K562 (cell line): ENCODE measurements around the gene STAM2. TPM values are rescaled to one million over a fixed set of nuclear protein-coding genes. Genes with fewer than 3 reads are reported as not detected.

Experiments used
- CLOCK ChIP-seq: fragments of 250-450 bp; sonication (Bioruptor Pico); IDR thresholded peaks from 2 replicates; pipeline ENCODE4 v1.4.0; 2020; ENCODE audit warnings: mild to moderate bottlenecking, moderate library complexity, borderline replicate concordance
- FOSL1 ChIP-seq: fragments of 200-800 bp; sonication (Bioruptor generic); conservative IDR thresholded peaks from 2 replicates; pipeline ENCODE4 v1.6.1; 2016; ENCODE audit warnings: missing genetic modification characterization, missing compliant biosample characterization
- ILF3 ChIP-seq: fragments of 450-650 bp; IDR thresholded peaks from 2 replicates; pipeline ENCODE4 v1.6.1; 2018; ENCODE audit warnings: antibody characterized with exemption, mild to moderate bottlenecking, moderate library complexity, borderline replicate concordance
- JUN ChIP-seq, 2 experiments: sonication (generic) in 1 of 2; formaldehyde crosslinking in 1 of 2; IDR thresholded peaks; 2 replicates each; pipeline versions ENCODE4 v1.6.1 to v1.8.0; 2012 to 2022; ENCODE audit warnings: borderline replicate concordance in 2 of 2, mild to moderate bottlenecking in 2 of 2, improper control_type of control experiment in 1 of 2, low read depth in 1 of 2, low read length in 1 of 2, missing genetic modification reagents in 1 of 2
- MBD2 ChIP-seq: sonication (generic); IDR thresholded peaks from 2 replicates; pipeline ENCODE4 v1.6.1; 2016; ENCODE audit warnings: low read depth, borderline replicate concordance
- NFYB ChIP-seq: IDR thresholded peaks from 2 replicates; pipeline ENCODE4 v1.6.1; 2011; ENCODE audit warnings: mild to moderate bottlenecking, moderate library complexity; ENCODE audit not compliant: insufficient read length; ENCODE audit errors: extremely low read depth
- PTTG1 ChIP-seq: fragments of 450-650 bp; IDR thresholded peaks from 2 replicates; pipeline ENCODE4 v1.6.1; 2016; ENCODE audit warnings: low read depth, mild to moderate bottlenecking, missing genetic modification characterization, missing compliant biosample characterization
- SAFB ChIP-seq: fragments of 200-400 bp; formaldehyde crosslinking; IDR thresholded peaks from 2 replicates; pipeline ENCODE4 v1.6.1; 2017; ENCODE audit warnings: low read depth, low read length, borderline replicate concordance
- TAF1 ChIP-seq: IDR thresholded peaks from 2 replicates; pipeline ENCODE4 v1.6.1; 2011; ENCODE audit warnings: mild to moderate bottlenecking, low read length, moderate library complexity; ENCODE audit not compliant: insufficient read depth, control insufficient read depth, severe bottlenecking; ENCODE audit errors: extremely low read depth
- TRIM28 ChIP-seq: fragments of 450-650 bp; IDR thresholded peaks from 2 replicates; pipeline ENCODE4 v1.6.1; 2017
- VEZF1 ChIP-seq: fragments of 200-800 bp; sonication (Bioruptor generic); IDR thresholded peaks from 2 replicates; pipeline ENCODE4 v1.6.1; 2017; ENCODE audit warnings: missing genetic modification characterization, missing compliant biosample characterization
- ZNF134 ChIP-seq: fragments of 250-450 bp; sonication (Bioruptor Pico); conservative IDR thresholded peaks from 2 replicates; pipeline ENCODE4 v1.4.0; 2020
- ZNF274 ChIP-seq: IDR thresholded peaks from 2 replicates; pipeline ENCODE4 v1.6.1; 2011; ENCODE audit warnings: low read depth, mild to moderate bottlenecking, low read length, moderate library complexity, borderline replicate concordance
- ZNF778 ChIP-seq: fragments of 450-650 bp; formaldehyde crosslinking; IDR thresholded peaks from 2 replicates; pipeline ENCODE4 v1.4.0; 2020; ENCODE audit warnings: mild to moderate bottlenecking, moderate library complexity
- ZSCAN32 ChIP-seq: fragments of 450-650 bp; formaldehyde crosslinking; IDR thresholded peaks from 2 replicates; pipeline ENCODE4 v1.4.0; 2020; ENCODE audit warnings: mild to moderate bottlenecking, moderate library complexity
- polyA plus RNA-seq, 8 experiments: library from polyadenylated mRNA; depleted of rRNA in 4 of 8; stranded (reverse) in 5 of 8; unstranded in 3 of 8; fragments of >200 nt; fragmentation: Nextera tagmentation in 2 of 8; fragmentation: Illumina TruSeq in 1 of 8; extraction: Ambion mirVana in 2 of 8; extraction: Trizol in 1 of 8; gene quantifications; 2 replicates each; pipeline versions ENCODE4 v1.2.1 to v1.2.3, GENCODE V29; 2011 to 2014; ENCODE audit warnings: inconsistent platforms in 1 of 8, missing spikeins in 1 of 8
- total RNA-seq, 7 experiments: library from RNA; depleted of rRNA in 6 of 7; stranded (reverse); fragments of >200 nt in 6 of 7; fragmentation: Illumina TruSeq in 2 of 7; extraction: Trizol in 2 of 7; gene quantifications; 2 replicates each; pipeline versions ENCODE4 v1.2.1 to v1.2.3, GENCODE V29; 2011 to 2021; ENCODE audit warnings: low replicate concordance in 1 of 7
- TF ChIP-seq, protein P1 (sequence below): sonication (generic); formaldehyde crosslinking; IDR thresholded peaks from 2 replicates; pipeline ENCODE4 v1.8.0; 2022; ENCODE audit warnings: mild to moderate bottlenecking, missing genetic modification reagents
- TF ChIP-seq, protein P2 (sequence below): fragments of 450-650 bp; formaldehyde crosslinking; IDR thresholded peaks from 2 replicates; pipeline ENCODE4 v1.4.0; 2022; ENCODE audit warnings: mild to moderate bottlenecking, moderate library complexity

Gene STAM2
- total and polyA plus RNA-seq, 9 of the 15 experiments (the other 6 are each of a cell fraction or from before 2014, with no cell fraction given), result 4.5 to 13.9 (median 8.7) TPM

DNA sequence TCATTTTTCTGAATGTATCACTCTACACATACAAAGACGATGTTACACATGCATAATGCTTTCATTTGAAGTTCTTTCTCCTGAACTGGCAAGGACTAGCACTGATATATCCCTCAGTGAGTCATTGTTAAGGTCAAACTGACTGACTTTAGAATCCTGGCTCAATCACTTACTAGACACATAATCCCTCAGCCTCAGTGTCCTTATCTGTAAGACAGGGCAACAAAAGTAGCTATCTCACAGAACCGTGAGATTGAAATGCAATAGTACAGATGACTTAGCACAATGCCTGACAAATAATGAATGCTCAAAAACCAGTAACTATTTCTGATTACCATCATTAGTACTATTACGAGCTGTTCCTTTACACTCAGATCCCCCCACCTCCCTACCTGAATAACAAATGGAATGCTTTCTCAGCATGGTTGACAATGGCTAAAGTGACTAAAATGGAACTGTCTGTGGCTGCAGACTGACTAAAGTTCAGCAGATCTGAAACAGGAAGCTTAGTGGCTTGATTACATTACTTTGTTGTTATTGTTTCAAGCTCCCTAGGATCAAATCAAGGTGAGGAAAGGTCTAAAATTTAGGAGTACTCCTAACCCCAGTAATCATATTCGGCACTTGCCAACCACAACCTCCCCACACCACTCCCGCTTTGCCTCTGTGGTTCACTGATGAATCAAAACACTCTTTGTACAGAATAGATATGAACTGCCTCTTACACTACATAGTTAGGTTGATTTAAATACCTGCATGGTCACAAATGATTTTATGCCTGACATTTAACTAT is 40.9 kb downstream of the STAM2 start (continued):
- TF ChIP-seq, protein P1, sequence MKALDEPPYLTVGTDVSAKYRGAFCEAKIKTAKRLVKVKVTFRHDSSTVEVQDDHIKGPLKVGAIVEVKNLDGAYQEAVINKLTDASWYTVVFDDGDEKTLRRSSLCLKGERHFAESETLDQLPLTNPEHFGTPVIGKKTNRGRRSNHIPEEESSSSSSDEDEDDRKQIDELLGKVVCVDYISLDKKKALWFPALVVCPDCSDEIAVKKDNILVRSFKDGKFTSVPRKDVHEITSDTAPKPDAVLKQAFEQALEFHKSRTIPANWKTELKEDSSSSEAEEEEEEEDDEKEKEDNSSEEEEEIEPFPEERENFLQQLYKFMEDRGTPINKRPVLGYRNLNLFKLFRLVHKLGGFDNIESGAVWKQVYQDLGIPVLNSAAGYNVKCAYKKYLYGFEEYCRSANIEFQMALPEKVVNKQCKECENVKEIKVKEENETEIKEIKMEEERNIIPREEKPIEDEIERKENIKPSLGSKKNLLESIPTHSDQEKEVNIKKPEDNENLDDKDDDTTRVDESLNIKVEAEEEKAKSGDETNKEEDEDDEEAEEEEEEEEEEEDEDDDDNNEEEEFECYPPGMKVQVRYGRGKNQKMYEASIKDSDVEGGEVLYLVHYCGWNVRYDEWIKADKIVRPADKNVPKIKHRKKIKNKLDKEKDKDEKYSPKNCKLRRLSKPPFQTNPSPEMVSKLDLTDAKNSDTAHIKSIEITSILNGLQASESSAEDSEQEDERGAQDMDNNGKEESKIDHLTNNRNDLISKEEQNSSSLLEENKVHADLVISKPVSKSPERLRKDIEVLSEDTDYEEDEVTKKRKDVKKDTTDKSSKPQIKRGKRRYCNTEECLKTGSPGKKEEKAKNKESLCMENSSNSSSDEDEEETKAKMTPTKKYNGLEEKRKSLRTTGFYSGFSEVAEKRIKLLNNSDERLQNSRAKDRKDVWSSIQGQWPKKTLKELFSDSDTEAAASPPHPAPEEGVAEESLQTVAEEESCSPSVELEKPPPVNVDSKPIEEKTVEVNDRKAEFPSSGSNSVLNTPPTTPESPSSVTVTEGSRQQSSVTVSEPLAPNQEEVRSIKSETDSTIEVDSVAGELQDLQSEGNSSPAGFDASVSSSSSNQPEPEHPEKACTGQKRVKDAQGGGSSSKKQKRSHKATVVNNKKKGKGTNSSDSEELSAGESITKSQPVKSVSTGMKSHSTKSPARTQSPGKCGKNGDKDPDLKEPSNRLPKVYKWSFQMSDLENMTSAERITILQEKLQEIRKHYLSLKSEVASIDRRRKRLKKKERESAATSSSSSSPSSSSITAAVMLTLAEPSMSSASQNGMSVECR, result no peak
- TF ChIP-seq TRIM28, result no peak
- TF ChIP-seq JUN (IDR thresholded peaks at IDR 0.05; ENCODE audit: borderline replicate concordance, low read depth, low read length), result peak; percentile 74; the same call in 1 of the 2 replicates
- no peak for TF ChIP-seq JUN (CRISPR knock-in tag; IDR thresholded peaks at IDR 0.05; ENCODE audit: borderline replicate concordance)
- TF ChIP-seq CLOCK, result no peak
- no peak for TF ChIP-seq ILF3
- TF ChIP-seq ZNF778 (CRISPR knock-in tag), result no peak
- no peak for TF ChIP-seq NFYB
- no peak for TF ChIP-seq ZSCAN32 (CRISPR knock-in tag)
- TF ChIP-seq ZNF134 (CRISPR knock-in tag), result no peak
- TF ChIP-seq ZNF274, result no peak
- TF ChIP-seq TAF1, result no peak
- 0 out of 2 replicates have a peak, but pooled peaks have one; percentile 17 for TF ChIP-seq VEZF1 (CRISPR knock-in tag)
- no peak for TF ChIP-seq SAFB
- TF ChIP-seq MBD2, result no peak
- TF ChIP-seq PTTG1 (tag), result no peak
- TF ChIP-seq FOSL1 (tag), result peak; percentile 95
- TF ChIP-seq, protein P2, sequence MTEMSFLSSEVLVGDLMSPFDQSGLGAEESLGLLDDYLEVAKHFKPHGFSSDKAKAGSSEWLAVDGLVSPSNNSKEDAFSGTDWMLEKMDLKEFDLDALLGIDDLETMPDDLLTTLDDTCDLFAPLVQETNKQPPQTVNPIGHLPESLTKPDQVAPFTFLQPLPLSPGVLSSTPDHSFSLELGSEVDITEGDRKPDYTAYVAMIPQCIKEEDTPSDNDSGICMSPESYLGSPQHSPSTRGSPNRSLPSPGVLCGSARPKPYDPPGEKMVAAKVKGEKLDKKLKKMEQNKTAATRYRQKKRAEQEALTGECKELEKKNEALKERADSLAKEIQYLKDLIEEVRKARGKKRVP, result peak; percentile 42; the same call in 1 of the 2 replicates
